ENCODE data around the gene USP37. TPM values are rescaled to one million over a fixed set of nuclear protein-coding genes. Genes with fewer than 3 reads are reported as not detected.

The USP37 gene
- total RNA-seq, 1 donor from 2014 or later = 25.5 TPM

DNA sequence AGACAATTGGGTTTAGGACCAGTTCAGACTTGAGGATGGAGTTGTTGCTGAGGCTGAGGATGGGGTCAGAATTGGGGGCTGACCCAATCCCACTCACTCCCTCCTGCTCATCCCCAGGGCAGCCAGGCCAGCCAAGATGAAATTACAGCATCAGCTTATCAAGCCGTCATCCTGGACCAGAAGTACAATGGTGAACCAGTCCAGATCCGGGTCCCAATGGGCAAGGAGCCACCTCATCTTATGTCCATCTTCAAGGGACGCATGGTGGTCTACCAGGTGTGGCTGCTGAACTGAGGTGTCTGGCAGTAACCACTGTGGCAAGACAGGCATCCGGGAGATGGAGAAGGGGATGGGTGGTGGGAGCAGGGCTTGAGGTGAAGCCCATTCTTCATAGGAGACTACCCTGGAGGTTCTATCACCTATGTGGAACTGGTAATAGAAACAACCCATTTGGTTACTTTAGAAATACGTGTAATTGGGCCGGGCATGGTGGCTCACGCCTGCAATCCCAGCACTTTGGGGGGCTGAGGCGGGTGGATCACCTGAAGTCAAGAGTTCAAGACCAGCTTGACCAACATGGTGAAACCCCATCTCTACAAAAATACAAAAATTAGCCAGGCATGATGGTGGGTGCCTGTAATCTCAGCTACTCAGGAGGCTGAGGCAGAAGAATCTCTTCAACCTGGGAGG lies 135.3 kb downstream of the USP37 start:
- Mint-ChIP-seq H3K4me1 (ENCODE audit: low read depth) (no peaks in the 10 kb centered on the region), H3K36me3 (ENCODE audit: insufficient read depth) (peaks cover 29% of the 10 kb centered on the region), H3K4me3 (ENCODE audit: low read depth) (no peak overlapping the region), H3K9me3 (ENCODE audit: low read depth) (no peaks in the 10 kb centered on the region), H3K27ac (no peak overlapping the region), H3K27me3 (no peaks in the 10 kb centered on the region)
- DNase-seq (ENCODE audit: low spot score, unreplicated experiment) = no peak
- no peak for TF ChIP-seq CTCF (IDR thresholded peaks at IDR 0.05; ENCODE audit: unreplicated experiment)

- no peak overlapping the region for H3K4me3 Mint-ChIP-seq (ENCODE audit: low read depth)
- H3K27ac Mint-ChIP-seq = no peak overlapping the region
- TF ChIP-seq CTCF (IDR thresholded peaks at IDR 0.05; ENCODE audit: unreplicated experiment) = no peak
- no peaks in the 10 kb centered on the region for H3K4me1 Mint-ChIP-seq (ENCODE audit: low read depth)
- no peak for DNase-seq (ENCODE audit: low spot score, unreplicated experiment)
- H3K36me3 Mint-ChIP-seq (ENCODE audit: insufficient read depth) = peaks cover 29% of the 10 kb centered on the region
- H3K27me3 Mint-ChIP-seq = no peaks in the 10 kb centered on the region
- H3K9me3 Mint-ChIP-seq (ENCODE audit: low read depth) = no peaks in the 10 kb centered on the region
These were observed 136.3 kb downstream of the USP37 start for GRCh38 chr2:218431878-218432277.

DNA sequence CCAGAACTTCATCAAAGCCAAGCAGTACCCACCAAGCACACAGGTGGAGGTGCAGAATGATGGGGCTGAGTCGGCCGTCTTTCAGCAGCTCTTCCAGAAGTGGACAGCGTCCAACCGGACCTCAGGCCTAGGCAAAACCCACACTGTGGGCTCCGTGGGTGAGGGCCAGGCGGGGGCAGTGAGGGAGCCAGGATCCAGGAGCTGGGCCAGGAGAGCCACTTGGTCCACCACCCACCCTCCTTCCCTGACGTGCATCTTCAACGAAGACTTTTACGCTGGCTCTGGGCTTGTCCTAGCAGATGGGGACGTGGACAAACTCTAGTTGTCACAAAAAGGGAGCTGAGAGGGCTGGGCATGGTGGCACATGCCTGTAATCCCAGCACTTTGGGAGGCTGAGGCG lies 137.4 kb downstream of the USP37 start:
- no peak for DNase-seq (ENCODE audit: low spot score, unreplicated experiment)
- Mint-ChIP-seq H3K27ac (no peak overlapping the region), H3K27me3 (no peaks in the 10 kb centered on the region), H3K36me3 (ENCODE audit: insufficient read depth) (peaks cover 30% of the 10 kb centered on the region), H3K9me3 (ENCODE audit: low read depth) (no peaks in the 10 kb centered on the region), H3K4me1 (ENCODE audit: low read depth) (no peaks in the 10 kb centered on the region), H3K4me3 (ENCODE audit: low read depth) (no peak overlapping the region)
- no peak for TF ChIP-seq CTCF (IDR thresholded peaks at IDR 0.05; ENCODE audit: unreplicated experiment)

DNA sequence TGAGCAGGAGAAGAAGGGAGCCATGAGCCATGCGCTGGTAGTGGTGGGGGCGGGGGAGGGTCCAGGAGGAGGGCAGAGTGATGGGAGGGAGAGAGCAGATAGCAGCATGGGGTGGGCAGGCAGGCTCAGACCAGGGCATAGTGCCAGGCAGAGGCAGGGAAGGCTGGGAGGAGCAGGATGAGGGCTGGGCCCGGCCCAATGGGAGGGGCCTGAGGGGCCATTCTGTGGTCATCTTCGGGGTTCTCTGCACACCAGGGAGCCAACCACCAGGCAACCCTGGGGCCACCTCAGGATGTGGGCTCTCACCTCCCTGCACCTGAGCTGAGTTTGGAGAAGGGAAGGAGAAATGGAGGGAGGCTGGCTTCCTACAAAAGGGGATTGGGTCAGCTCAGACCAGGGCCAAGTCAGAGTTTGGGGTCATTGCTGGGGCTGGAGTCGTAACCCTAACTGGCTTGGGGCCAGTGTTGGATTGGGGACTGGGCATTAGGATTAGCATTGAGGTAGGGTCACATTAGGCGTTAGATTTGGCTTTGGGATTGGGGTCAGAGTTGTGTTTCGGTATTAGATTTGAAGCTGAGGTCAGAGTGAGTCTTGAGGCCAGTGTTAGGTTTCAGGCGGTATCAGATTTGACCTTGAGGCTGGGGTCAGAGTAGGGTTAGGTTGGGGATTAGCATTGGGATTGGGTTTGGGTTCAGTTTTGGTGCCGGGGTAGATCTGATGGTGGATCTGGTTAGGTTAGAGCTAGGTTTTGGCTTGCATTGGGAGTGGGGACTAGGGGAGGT lies 138.0 kb downstream of the USP37 start:
- no peak for DNase-seq (ENCODE audit: low spot score, unreplicated experiment)
- no peak for TF ChIP-seq CTCF (IDR thresholded peaks at IDR 0.05; ENCODE audit: unreplicated experiment)
- Mint-ChIP-seq H3K4me1 (ENCODE audit: low read depth) (no peaks in the 10 kb centered on the region), H3K27ac (peak overlapping the region; percentile 69), H3K27me3 (no peaks in the 10 kb centered on the region), H3K36me3 (ENCODE audit: insufficient read depth) (peaks cover 34% of the 10 kb centered on the region), H3K9me3 (ENCODE audit: low read depth) (no peaks in the 10 kb centered on the region), H3K4me3 (ENCODE audit: low read depth) (no peak overlapping the region)

GRCh38 chr2:218428846-218429558 lies 139.1 kb downstream of the USP37 start:
- Mint-ChIP-seq H3K27me3 (no peaks in the 10 kb centered on the region), H3K27ac (no peak overlapping the region), H3K4me3 (ENCODE audit: low read depth) (no peak overlapping the region), H3K4me1 (ENCODE audit: low read depth) (no peaks in the 10 kb centered on the region), H3K36me3 (ENCODE audit: insufficient read depth) (peaks cover 32% of the 10 kb centered on the region), H3K9me3 (ENCODE audit: low read depth) (no peaks in the 10 kb centered on the region)
- no peak for DNase-seq (ENCODE audit: low spot score, unreplicated experiment)
- no peak for TF ChIP-seq CTCF (IDR thresholded peaks at IDR 0.05; ENCODE audit: unreplicated experiment)

Data from progenitor cell of endocrine pancreas (in vitro differentiated cells).